ENCODE data around the gene GPD2.
A peak's percentile ranks its signal among the peaks of the same experiment; 100 is the strongest.

Gene GPD2

GRCh38 chr2:156435396-156435717 is 822 bp upstream of the GPD2 start:
- DNase-seq (ENCODE audit: extremely low read depth in 1 of 2, low read depth in 1 of 2) = no peak

- peak in 1 of 2 donors; percentile 7 for DNase-seq (ENCODE audit: extremely low read depth in 1 of 2, low read depth in 1 of 2)
Measured at GRCh38 chr2:156436497-156437085, 412 bp downstream of the GPD2 start.

GRCh38 chr2:156437272-156437930 is 1.2 kb downstream of the GPD2 start:
- no peak for DNase-seq (ENCODE audit: extremely low read depth in 1 of 2, low read depth in 1 of 2)

GRCh38 chr2:156437931-156438410 is 1.8 kb downstream of the GPD2 start:
- DNase-seq (ENCODE audit: extremely low read depth in 1 of 2, low read depth in 1 of 2) = no peak

GRCh38 chr2:156443089-156443488 is 6.9 kb downstream of the GPD2 start:
- no peak for DNase-seq (ENCODE audit: extremely low read depth in 1 of 2, low read depth in 1 of 2)

- no peak for DNase-seq (ENCODE audit: extremely low read depth in 1 of 2, low read depth in 1 of 2)
Measured at GRCh38 chr2:156445296-156446220, 9.4 kb downstream of the GPD2 start.

- DNase-seq (ENCODE audit: extremely low read depth in 1 of 2, low read depth in 1 of 2) = no peak
Measured at GRCh38 chr2:156447761-156448160, 11.6 kb downstream of the GPD2 start.

GRCh38 chr2:156448766-156449165 is 12.6 kb downstream of the GPD2 start:
- DNase-seq (ENCODE audit: extremely low read depth in 1 of 2, low read depth in 1 of 2) = no peak

GRCh38 chr2:156452971-156453370 is 16.8 kb downstream of the GPD2 start:
- no peak for DNase-seq (ENCODE audit: extremely low read depth in 1 of 2, low read depth in 1 of 2)

- DNase-seq (ENCODE audit: extremely low read depth in 1 of 2, low read depth in 1 of 2) = no peak
Measured at GRCh38 chr2:156455361-156455975, 19.3 kb downstream of the GPD2 start.

- no peak for DNase-seq (ENCODE audit: extremely low read depth in 1 of 2, low read depth in 1 of 2)
Measured at GRCh38 chr2:156456616-156457015, 20.4 kb downstream of the GPD2 start.

- DNase-seq (ENCODE audit: extremely low read depth in 1 of 2, low read depth in 1 of 2) = no peak
Measured at GRCh38 chr2:156457523-156458517, 21.6 kb downstream of the GPD2 start.

GRCh38 chr2:156459720-156460119 is 23.5 kb downstream of the GPD2 start:
- no peak for DNase-seq (ENCODE audit: extremely low read depth in 1 of 2, low read depth in 1 of 2)

- no peak for DNase-seq (ENCODE audit: extremely low read depth in 1 of 2, low read depth in 1 of 2)
Measured at GRCh38 chr2:156464106-156464505, 27.9 kb downstream of the GPD2 start.

- no peak for DNase-seq (ENCODE audit: extremely low read depth in 1 of 2, low read depth in 1 of 2)
Measured at GRCh38 chr2:156465573-156465972, 29.4 kb downstream of the GPD2 start.

- no peak for DNase-seq (ENCODE audit: extremely low read depth in 1 of 2, low read depth in 1 of 2)
Measured at GRCh38 chr2:156466739-156467405, 30.7 kb downstream of the GPD2 start.

- no peak for DNase-seq (ENCODE audit: extremely low read depth in 1 of 2, low read depth in 1 of 2)
Measured at GRCh38 chr2:156470975-156471583, 34.9 kb downstream of the GPD2 start.

GRCh38 chr2:156471762-156472161 is 35.6 kb downstream of the GPD2 start:
- DNase-seq (ENCODE audit: extremely low read depth in 1 of 2, low read depth in 1 of 2) = no peak

GRCh38 chr2:156472686-156473085 is 36.5 kb downstream of the GPD2 start:
- DNase-seq (ENCODE audit: extremely low read depth in 1 of 2, low read depth in 1 of 2) = no peak

Measured in stimulated activated CD8-positive, alpha-beta memory T cell treated with anti-CD3 and anti-CD28 coated beads, Interleukin-7, amount 100 ng/mL, for 48 hours (primary cell).